Testis (tissue), 3 donors: ENCODE results near the gene UNC13C. TPM values are rescaled to one million over a fixed set of nuclear protein-coding genes. Genes with fewer than 3 reads are reported as not detected.

ENCODE experiments used
- DNase-seq: peaks from one replicate; pipeline ENCODE4 v3.0.0-alpha.2; 2019
- H3K27ac ChIP-seq, 2 donors: fragments of 200-600 bp; sonication (generic); one replicate each; pipeline ENCODE4 v1.5.1; 2019
- H3K27me3 ChIP-seq: fragments of 200-600 bp; sonication (generic); one replicate; pipeline ENCODE4 v1.5.1; 2019
- H3K36me3 ChIP-seq: fragments of 200-600 bp; sonication (generic); one replicate; pipeline ENCODE4 v1.5.1; 2017; ENCODE audit warnings: low read depth; ENCODE audit errors: missing control alignments
- H3K4me1 ChIP-seq: fragments of 200-600 bp; sonication (generic); one replicate; pipeline ENCODE4 v1.5.1; 2019
- H3K4me3 ChIP-seq, 2 donors: fragments of 200-600 bp; sonication (generic); one replicate each; pipeline ENCODE4 v1.5.1; 2017 to 2019
- H3K9me3 ChIP-seq: fragments of 200-600 bp; sonication (generic); one replicate; pipeline ENCODE4 v1.5.1; 2017
- POLR2A ChIP-seq: fragments of 450-650 bp; IDR thresholded peaks from one replicate; pipeline ENCODE4 v1.6.1; 2017; ENCODE audit warnings: antibody characterized with exemption, mild to moderate bottlenecking, moderate library complexity
- WGBS, 2 donors: methylation state at CpG; one replicate each; pipeline ENCODE4 v1.1.5; 2018; 5-methylcytosine and 5-hydroxymethylcytosine counted together
- intact Hi-C: fragments of 100-400 bp; cut with DNase I; formaldehyde crosslinking; loops from one replicate; pipeline ENCODE4 v1.15.1; 2023; ENCODE audit warnings: low total_unique reads
- polyA plus RNA-seq: library from polyadenylated mRNA; stranded (reverse); fragments of 350-450 nt; fragmentation: Illumina TruSeq; extraction: RNeasy Lipid Tissue Mini Kit (QIAGEN cat#74804); gene quantifications from one replicate; pipeline ENCODE4 v1.2.3, GENCODE V29; 2014; ENCODE audit warnings: low read depth, low replicate concordance; ENCODE audit not compliant: insufficient read depth
- total RNA-seq, 2 donors: library from RNA; depleted of rRNA; stranded (reverse); fragments of >200 nt; gene quantifications; one replicate each; pipeline ENCODE4 v1.2.3, GENCODE V29; 2016
- TF ChIP-seq, protein P1 (sequence below), 3 experiments: fragments of 450-650 bp in 2 of 3; fragments of 200-600 bp in 1 of 3; sonication (generic) in 1 of 3; IDR thresholded peaks; one replicate each; pipeline ENCODE4 v1.5.1; 2016 to 2019; ENCODE audit warnings: antibody characterized with exemption in 3 of 3, mild to moderate bottlenecking in 2 of 3, moderate library complexity in 1 of 3

The UNC13C gene
- total and polyA plus RNA-seq, 3 donors from 2014 or later: 6.1 to 24.7 (median 8.8) TPM

DNA sequence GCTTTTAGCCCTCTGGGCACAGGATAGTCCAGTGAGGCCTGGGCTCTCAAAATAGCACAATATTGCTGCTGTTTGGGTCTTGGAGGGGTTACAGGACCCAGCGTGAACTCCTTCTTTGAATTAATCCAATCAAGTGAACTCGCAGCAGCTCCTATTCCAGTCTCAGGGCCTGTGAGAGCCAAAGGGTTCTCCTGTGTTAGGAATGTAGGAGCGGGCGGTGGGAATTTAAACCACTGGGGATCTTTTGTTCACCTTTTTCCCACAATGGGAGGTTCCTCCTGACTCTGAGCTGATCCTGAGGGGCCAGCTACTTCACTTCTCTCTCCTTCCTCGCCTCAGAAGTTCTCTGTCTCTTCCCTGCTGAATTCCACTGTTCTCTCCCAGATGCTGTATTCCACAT lies 504.0 kb downstream of the UNC13C start:
- intact Hi-C loops: no loop called here
- Histone ChIP-seq H3K9me3 (no peaks in the 10 kb centered on the region), H3K4me3 (no peak overlapping the region), H3K27me3 (no peaks in the 10 kb centered on the region), H3K36me3 (no peaks in the 10 kb centered on the region), H3K4me1 (no peaks in the 10 kb centered on the region), H3K27ac (no peak overlapping the region)
- DNase-seq: no peak
- TF ChIP-seq, protein P1, sequence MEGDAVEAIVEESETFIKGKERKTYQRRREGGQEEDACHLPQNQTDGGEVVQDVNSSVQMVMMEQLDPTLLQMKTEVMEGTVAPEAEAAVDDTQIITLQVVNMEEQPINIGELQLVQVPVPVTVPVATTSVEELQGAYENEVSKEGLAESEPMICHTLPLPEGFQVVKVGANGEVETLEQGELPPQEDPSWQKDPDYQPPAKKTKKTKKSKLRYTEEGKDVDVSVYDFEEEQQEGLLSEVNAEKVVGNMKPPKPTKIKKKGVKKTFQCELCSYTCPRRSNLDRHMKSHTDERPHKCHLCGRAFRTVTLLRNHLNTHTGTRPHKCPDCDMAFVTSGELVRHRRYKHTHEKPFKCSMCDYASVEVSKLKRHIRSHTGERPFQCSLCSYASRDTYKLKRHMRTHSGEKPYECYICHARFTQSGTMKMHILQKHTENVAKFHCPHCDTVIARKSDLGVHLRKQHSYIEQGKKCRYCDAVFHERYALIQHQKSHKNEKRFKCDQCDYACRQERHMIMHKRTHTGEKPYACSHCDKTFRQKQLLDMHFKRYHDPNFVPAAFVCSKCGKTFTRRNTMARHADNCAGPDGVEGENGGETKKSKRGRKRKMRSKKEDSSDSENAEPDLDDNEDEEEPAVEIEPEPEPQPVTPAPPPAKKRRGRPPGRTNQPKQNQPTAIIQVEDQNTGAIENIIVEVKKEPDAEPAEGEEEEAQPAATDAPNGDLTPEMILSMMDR (IDR thresholded peaks at IDR 0.05): no peak
- 72 to 83% methylated on average over 5 of the region's 5 CpGs for WGBS, 2 donors

DNA sequence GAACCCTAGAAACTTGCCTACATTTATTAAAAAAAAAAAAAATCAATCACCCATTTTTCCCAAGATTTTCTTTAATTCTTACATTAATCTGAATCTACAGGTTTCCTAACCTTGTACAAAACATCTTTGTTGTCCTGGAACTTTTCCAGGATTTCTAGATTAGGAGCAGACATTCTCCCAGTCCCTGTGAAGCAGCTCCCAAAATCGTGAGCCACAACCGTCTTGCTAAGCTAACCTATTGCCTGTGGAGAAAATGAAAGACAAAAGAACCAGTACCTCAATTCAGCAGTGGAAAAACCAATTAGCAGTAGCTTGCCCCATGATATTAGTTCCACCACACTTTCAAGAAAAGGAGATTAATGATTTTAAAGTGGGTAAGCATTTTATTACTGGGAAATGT lies 522.1 kb downstream of the UNC13C start:
- 34 to 61% methylated on average over 2 of the region's 2 CpGs for WGBS, 2 donors
- Histone ChIP-seq H3K27me3 (no peaks in the 10 kb centered on the region), H3K9me3 (no peaks in the 10 kb centered on the region), H3K4me1 (no peaks in the 10 kb centered on the region), H3K27ac (no peak overlapping the region), H3K4me3 (no peak overlapping the region), H3K36me3 (no peaks in the 10 kb centered on the region)
- TF ChIP-seq, protein P1 (IDR thresholded peaks at IDR 0.05): no peak
- TF ChIP-seq POLR2A: no peak
- intact Hi-C loops: no loop called here
- no peak for DNase-seq

DNA sequence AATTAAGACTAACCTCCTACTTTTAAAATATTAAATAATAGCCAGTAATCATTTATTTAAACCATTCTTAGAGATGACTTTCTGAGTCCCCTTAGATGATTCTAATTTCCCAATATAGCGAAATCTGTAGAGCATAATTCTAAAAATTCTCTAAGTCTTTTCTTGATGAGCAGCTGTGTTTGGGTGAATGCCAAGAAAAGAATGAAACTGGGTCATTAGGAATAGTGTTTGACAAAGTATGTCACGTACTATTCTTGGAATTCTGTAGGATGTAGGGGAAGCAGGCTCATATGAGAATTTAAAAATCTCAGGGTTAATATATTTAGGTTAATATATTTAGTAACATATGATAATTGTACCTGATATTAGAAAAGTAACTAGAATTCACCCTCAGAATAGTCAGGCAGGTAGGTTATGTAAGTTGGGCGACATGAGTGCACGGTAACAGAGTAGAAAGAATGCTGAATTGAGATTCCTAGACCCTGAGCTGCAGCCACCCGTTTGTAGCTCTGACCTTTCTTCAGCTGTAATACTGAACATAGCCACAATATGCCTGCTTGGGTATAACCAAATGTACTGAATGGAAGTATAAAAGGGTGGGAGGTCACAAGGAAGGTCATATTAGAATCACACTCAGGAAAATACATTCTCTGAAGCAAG lies 524.3 kb downstream of the UNC13C start:
- H3K27me3 ChIP-seq: no peaks in the 10 kb centered on the region
- no peak overlapping the region for H3K4me3 ChIP-seq
- H3K9me3 ChIP-seq: no peaks in the 10 kb centered on the region
- no peak overlapping the region for H3K27ac ChIP-seq
- TF ChIP-seq POLR2A: no peak
- TF ChIP-seq, protein P1 (IDR thresholded peaks at IDR 0.05): no peak
- DNase-seq: no peak
- intact Hi-C loops: no loop called here
- WGBS, 2 donors: 57 to 60% methylated on average over 5 of the region's 5 CpGs
- H3K36me3 ChIP-seq: no peaks in the 10 kb centered on the region
- no peaks in the 10 kb centered on the region for H3K4me1 ChIP-seq

DNA sequence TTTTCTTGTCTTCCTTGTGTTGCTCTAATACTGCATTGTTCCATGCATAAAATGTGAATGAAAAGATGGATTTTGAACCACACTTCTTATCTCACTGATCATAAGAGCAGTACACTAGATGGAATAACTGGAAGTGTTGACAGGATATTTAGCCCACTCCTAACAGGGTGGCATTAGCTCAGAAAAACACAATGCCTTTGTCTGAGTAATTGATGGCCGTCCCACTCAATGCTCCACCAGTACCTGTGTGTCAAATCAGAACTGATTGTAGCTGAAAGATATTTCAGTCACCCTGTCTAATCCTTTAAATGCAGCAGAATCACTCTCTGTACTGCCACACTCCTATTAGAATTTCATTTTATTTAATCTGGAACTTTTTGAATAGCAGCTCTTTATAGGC lies 526.5 kb downstream of the UNC13C start:
- Histone ChIP-seq H3K27ac (no peak overlapping the region), H3K9me3 (no peaks in the 10 kb centered on the region), H3K4me3 (no peak overlapping the region), H3K4me1 (no peaks in the 10 kb centered on the region), H3K36me3 (no peaks in the 10 kb centered on the region), H3K27me3 (no peaks in the 10 kb centered on the region)
- no peak for DNase-seq
- intact Hi-C loops: no loop called here
- TF ChIP-seq, protein P1 (IDR thresholded peaks at IDR 0.05): no peak
- TF ChIP-seq POLR2A: no peak
- WGBS, 2 donors: 90 to 92% methylated on average over 1 of the region's 1 CpG

DNA sequence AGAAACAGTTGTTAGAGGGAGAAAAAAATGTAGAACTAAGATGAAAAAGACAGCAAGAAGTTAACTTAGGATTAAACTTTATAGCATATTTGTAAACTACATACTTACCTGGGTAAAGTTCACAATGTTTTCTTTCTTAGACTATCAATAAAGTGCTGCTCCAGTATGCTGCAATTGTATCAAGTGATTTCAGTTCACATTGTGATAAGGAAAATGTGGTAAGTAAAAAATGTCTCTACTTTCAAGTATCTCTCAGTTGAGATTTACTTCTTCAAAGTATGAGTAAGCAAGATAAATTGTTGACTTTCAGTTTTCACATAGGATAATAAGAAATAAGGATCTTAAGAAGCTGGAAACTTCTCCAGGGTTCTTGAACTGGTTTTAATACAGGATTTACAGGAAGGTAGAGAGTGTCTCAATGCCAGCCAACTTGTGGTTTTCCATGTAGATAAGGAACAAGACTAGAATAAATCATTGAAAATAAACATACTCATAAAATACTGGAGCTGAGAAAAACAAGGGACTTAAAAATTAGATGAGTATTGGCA lies 528.8 kb downstream of the UNC13C start:
- DNase-seq: no peak
- no peak for TF ChIP-seq POLR2A
- TF ChIP-seq, protein P1 (IDR thresholded peaks at IDR 0.05): no peak
- no peaks in the 10 kb centered on the region for H3K4me1 ChIP-seq
- no peaks in the 10 kb centered on the region for H3K36me3 ChIP-seq
- H3K27ac ChIP-seq: no peak overlapping the region
- intact Hi-C loops: no loop called here
- no peak overlapping the region for H3K4me3 ChIP-seq
- H3K9me3 ChIP-seq: no peaks in the 10 kb centered on the region
- no peaks in the 10 kb centered on the region for H3K27me3 ChIP-seq
